OCI-LY7 (cell line): ENCODE results near the gene RD3L. TPM values are rescaled to one million over a fixed set of nuclear protein-coding genes. Genes with fewer than 3 reads are reported as not detected.
A peak's percentile ranks its signal among the peaks of the same experiment; 100 is the strongest.
"Not testable (repeated sequence)": the region's sequence is repeated elsewhere in the genome, so short reads cannot be mapped to it uniquely, and the experiment has no call there.

Experiments used
- BruUV-seq: library from RNA; stranded (reverse); fragments of 400-500 nt; replicated peaks from 2 replicates; lab custom pipeline; 2021; lab: Mats Ljungman, UMichigan
- CTCF ChIA-PET: fragments of 300-600 bp; sonication (Branson Sonifier 250); formaldehyde crosslinking; loops from one replicate; lab custom pipeline; 2022; ENCODE audit warnings: antibody characterized with exemption; ENCODE audit not compliant: unreplicated experiment; lab: Charles Lee
- POLR2A ChIA-PET: fragments of 300-600 bp; sonication (Branson Sonifier 250); formaldehyde crosslinking; loops from one replicate; lab custom pipeline; 2022; ENCODE audit warnings: antibody characterized with exemption; lab: Charles Lee
- DNase-seq: peaks from one replicate; pipeline ENCODE4 v3.0.0-alpha.2; 2015; ENCODE audit warnings: low spot score
- H2AFZ ChIP-seq: fragments of 200-600 bp; sonication (generic), shearing (Covaris generic); 2 replicates; pipeline ENCODE4 v1.6.1; 2014; ENCODE audit warnings: mild to moderate bottlenecking, antibody characterized with exemption, low read length, moderate library complexity
- H3K27ac ChIP-seq: fragments of 200-600 bp; sonication (generic); 2 replicates; pipeline ENCODE4 v1.5.1; 2014; ENCODE audit warnings: mixed run types, low read depth, mild to moderate bottlenecking, moderate library complexity, low read length, inconsistent platforms; ENCODE audit not compliant: poor library complexity, severe bottlenecking
- H3K36me3 ChIP-seq: fragments of 200-600 bp; sonication (generic); 2 replicates; pipeline ENCODE4 v1.6.1; 2014; ENCODE audit warnings: mild to moderate bottlenecking, antibody characterized with exemption, low read length, moderate library complexity, mixed read lengths; ENCODE audit not compliant: insufficient read depth
- H3K4me1 ChIP-seq: fragments of 200-600 bp; sonication (generic); 2 replicates; pipeline ENCODE4 v1.5.1; 2014; ENCODE audit warnings: mild to moderate bottlenecking, low read length; ENCODE audit not compliant: insufficient read depth, poor library complexity, severe bottlenecking
- H3K4me2 ChIP-seq: fragments of 200-600 bp; sonication (generic); 2 replicates; pipeline ENCODE4 v1.6.1; 2014; ENCODE audit warnings: mild to moderate bottlenecking, low read length
- H3K4me3 ChIP-seq: fragments of 200-600 bp; sonication (generic); 2 replicates; pipeline ENCODE4 v1.5.1; 2014; ENCODE audit warnings: mild to moderate bottlenecking, low read depth, low read length; ENCODE audit not compliant: poor library complexity, severe bottlenecking
- H3K79me2 ChIP-seq: fragments of 200-600 bp; sonication (generic); 2 replicates; pipeline ENCODE4 v1.6.1; 2016; ENCODE audit warnings: low read depth, mild to moderate bottlenecking, low read length, moderate library complexity, mixed read lengths; ENCODE audit not compliant: insufficient read depth
- H3K9me2 ChIP-seq: fragments of 200-600 bp; sonication (generic); 2 replicates; pipeline ENCODE4 v1.6.1; 2016; ENCODE audit warnings: mild to moderate bottlenecking, low read length, mixed read lengths; ENCODE audit not compliant: insufficient read depth
- H3K9me3 ChIP-seq: fragments of 200-600 bp; sonication (generic); 2 replicates; pipeline ENCODE4 v1.6.1; 2014; ENCODE audit warnings: mild to moderate bottlenecking, mixed run types, low read length, mixed read lengths
- H4K20me1 ChIP-seq: fragments of 200-600 bp; sonication (generic); 2 replicates; pipeline ENCODE4 v1.6.1; 2014; ENCODE audit warnings: mild to moderate bottlenecking, antibody characterized with exemption, low read length, moderate library complexity, mixed read lengths; ENCODE audit not compliant: insufficient read depth
- CTCF ChIP-seq: fragments of 200-600 bp; sonication (generic); conservative IDR thresholded peaks from 2 replicates; pipeline ENCODE4 v1.5.1; 2014; ENCODE audit warnings: mild to moderate bottlenecking, antibody characterized with exemption, low read length, moderate library complexity, mixed read lengths
- EZH2phosphoT487 ChIP-seq: fragments of 200-600 bp; sonication (generic); IDR thresholded peaks from 2 replicates; pipeline ENCODE4 v1.6.1; 2018; ENCODE audit warnings: low read depth, borderline replicate concordance, mild to moderate bottlenecking, mixed run types, antibody characterized with exemption, low read length, moderate library complexity, mixed read lengths
- intact Hi-C: fragments of 100-400 bp; cut with micrococcal nuclease; formaldehyde crosslinking; loops from one replicate; pipeline ENCODE4 v1.10.0; 2022; ENCODE audit not compliant: unreplicated experiment
- total RNA-seq, 2 experiments: library from RNA; depleted of rRNA in 1 of 2; stranded (reverse); fragments of >200 nt in 1 of 2; shearing (Covaris generic) in 1 of 2; gene quantifications; 2 replicates each; pipeline ENCODE4 v1.2.3, GENCODE V29; 2014 to 2022

Gene RD3L
- total RNA-seq, 2 experiments from 2014 or later, result not detected

GRCh38 chr14:103984196-103984595 is 41.9 kb upstream of the RD3L start:
- Histone ChIP-seq H3K4me3 (no peak overlapping the region), H3K79me2 (no peaks in the 10 kb centered on the region), H2AFZ (no peak overlapping the region), H3K9me2 (no peaks in the 10 kb centered on the region), H3K4me1 (no peaks in the 10 kb centered on the region), H3K36me3 (no peaks in the 10 kb centered on the region), H4K20me1 (no peaks in the 10 kb centered on the region), H3K9me3 (peaks cover 7% of the 10 kb centered on the region; the same call in 1 of the 2 replicates), H3K27ac (no peak overlapping the region), H3K4me2 (no peak overlapping the region)
- TF ChIP-seq CTCF (no peak), EZH2phosphoT487 (no peak)
- ChIA-PET CTCF (no interaction called here), POLR2A (interaction anchor here (1.0 to 1.2 kb wide), 2 partner anchors 10 to 11 kb away, joined by 3 read pairs; no protein-coding TSS in a partner anchor)
- no TSS peak for BruUV-seq
- intact Hi-C loops, result no loop called here
- no peak for DNase-seq

- POLR2A ChIA-PET, H3K4me2 ChIP-seq, H3K9me3 ChIP-seq, H3K9me2 ChIP-seq, BruUV-seq, H3K4me1 ChIP-seq, H3K79me2 ChIP-seq, H2AFZ ChIP-seq, H3K27ac ChIP-seq, H3K4me3 ChIP-seq, H3K36me3 ChIP-seq, H4K20me1 ChIP-seq, CTCF ChIA-PET: not testable (repeated sequence)
- peak; percentile 10 for DNase-seq
- intact Hi-C loops, result loop anchor here (1.0 kb wide), 1 partner anchor 172 kb away; no protein-coding TSS in a partner anchor
- peak; percentile 59 for TF ChIP-seq CTCF
Observed at GRCh38 chr14:103980623-103981238, 38.4 kb upstream of the RD3L start.

- no peaks in the 10 kb centered on the region for H3K36me3 ChIP-seq
- H3K27ac ChIP-seq, result no peak overlapping the region
- BruUV-seq, result no TSS peak
- H3K9me2 ChIP-seq, result no peaks in the 10 kb centered on the region
- ChIA-PET POLR2A (interaction anchor here (0.6 to 0.9 kb wide), 2 partner anchors 9 to 709 kb away, joined by 3 read pairs; no protein-coding TSS in a partner anchor), CTCF (no interaction called here)
- intact Hi-C loops, result no loop called here
- no peaks in the 10 kb centered on the region for H4K20me1 ChIP-seq
- TF ChIP-seq CTCF (no peak), EZH2phosphoT487 (no peak)
- DNase-seq, result no peak
- H3K79me2 ChIP-seq, result no peaks in the 10 kb centered on the region
- no peak overlapping the region for H2AFZ ChIP-seq
- no peak overlapping the region for H3K4me2 ChIP-seq
- no peaks in the 10 kb centered on the region for H3K4me1 ChIP-seq
- H3K4me3 ChIP-seq, result no peak overlapping the region
- H3K9me3 ChIP-seq, result no peaks in the 10 kb centered on the region
Observed at GRCh38 chr14:103974575-103974974, 32.2 kb upstream of the RD3L start.
